A549 treated with DMSO at 1 μM for 4 hours (cell line): ENCODE data around the gene PTPN9. TPM values are rescaled to one million over a fixed set of nuclear protein-coding genes. Genes with fewer than 3 reads are reported as not detected.

ENCODE experiments used
- total RNA-seq: library from RNA; stranded (reverse); fragments of 200-300 nt; extraction: Qiagen RNA extraction; gene quantifications from 5 replicates; pipeline ENCODE4 v1.2.3, GENCODE V29; 2022; ENCODE audit warnings: low read depth

The PTPN9 gene
- total RNA-seq = 39.1 to 52.0 TPM (median 47.4 TPM) in 5 replicates

DNA sequence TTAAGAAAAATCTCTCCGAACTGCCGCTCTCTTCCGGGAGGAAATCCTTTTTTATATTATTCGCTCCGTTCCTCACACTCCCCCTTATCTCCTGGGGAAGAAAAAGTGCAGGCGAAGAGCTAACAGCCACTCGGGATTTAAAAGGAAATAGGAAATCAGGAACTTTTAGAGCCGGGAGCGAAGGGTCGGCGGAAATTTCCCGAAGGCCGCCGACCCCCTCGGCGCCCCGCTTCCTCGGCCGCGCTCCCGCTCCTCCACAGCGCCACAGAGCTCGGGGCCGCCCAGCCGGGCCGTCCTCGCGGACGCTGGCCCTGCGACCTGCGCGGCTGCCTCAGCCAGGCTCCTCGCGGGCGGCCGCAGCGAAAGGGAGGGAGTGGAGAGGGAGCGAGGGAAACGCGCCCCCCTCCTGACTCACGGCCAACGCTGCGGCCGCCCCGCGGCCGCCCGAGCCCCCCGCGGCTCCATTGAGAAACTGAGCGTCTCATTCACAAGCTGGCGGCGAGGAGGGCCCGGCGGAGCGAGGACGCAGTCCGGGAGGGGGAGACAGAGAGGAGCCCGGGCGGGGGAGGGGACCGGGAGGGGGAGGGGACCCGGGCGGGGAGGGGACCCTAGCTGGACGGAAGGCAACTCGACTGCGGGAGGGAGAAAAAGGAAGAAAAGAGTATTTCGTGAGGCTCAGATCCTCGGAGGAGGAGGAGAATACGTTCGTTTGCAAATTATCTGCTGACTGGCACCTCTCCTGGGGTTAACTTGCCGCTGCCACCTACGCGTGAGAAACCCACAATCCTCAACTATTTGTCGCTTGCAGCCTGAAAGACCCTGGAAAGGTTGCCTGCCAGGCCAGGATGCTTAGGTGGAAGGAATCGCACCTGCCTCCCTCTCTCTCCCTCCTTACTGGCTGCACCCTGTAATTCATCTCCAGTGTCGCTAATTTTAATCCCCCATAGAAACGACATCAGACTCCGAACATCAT lies at the start of gene PTPN9:
Gene PTPN9 (minus strand): TSS at position 368 of the 973 bp plus-strand sequence. CDS start 539 bp downstream, outside the sequence.

DNA sequence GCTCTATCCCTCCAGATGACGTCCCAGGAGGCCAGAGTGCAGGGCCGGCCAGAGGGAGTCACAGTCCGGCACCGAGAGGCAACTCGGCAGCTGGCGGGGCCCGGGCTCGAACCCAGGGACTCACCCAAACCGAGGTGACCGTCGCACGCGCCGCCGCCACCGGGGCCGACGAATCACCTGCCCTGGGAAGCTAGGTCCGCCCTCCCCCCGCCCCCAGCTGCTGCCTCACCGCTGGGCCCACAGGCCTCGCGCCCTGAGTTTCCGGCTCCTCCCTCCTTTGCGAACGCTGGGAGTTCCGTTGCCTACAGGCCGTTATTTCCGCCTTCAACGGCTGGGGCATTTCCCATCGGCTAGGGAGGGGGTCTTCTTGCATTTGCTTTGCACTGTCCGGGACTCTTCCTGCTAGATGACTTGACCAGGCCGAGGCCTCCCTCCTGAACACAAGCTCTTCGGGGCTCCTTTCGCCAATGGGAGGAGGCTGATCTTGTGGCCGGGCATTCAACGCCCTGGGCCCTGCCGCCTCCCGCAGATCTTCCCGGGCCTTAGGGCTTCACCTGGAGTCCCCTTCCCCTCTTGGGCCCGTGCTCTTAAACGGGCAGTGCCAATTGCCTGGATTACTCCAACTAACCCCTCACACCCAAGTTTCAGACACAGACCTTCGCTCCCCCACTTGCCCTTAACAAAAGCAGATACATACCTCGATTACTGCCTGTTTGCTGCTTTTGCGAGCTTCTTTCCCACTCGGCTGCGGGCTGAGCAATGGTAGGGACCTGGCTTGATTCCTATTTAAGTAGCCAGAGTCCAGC lies 46.6 kb upstream of the PTPN9 start, which contains the start of gene SNUPN:
Gene SNUPN (minus strand): TSS at position 184 of the 806 bp plus-strand sequence. CDS start 4,674 bp downstream, outside the sequence.

DNA sequence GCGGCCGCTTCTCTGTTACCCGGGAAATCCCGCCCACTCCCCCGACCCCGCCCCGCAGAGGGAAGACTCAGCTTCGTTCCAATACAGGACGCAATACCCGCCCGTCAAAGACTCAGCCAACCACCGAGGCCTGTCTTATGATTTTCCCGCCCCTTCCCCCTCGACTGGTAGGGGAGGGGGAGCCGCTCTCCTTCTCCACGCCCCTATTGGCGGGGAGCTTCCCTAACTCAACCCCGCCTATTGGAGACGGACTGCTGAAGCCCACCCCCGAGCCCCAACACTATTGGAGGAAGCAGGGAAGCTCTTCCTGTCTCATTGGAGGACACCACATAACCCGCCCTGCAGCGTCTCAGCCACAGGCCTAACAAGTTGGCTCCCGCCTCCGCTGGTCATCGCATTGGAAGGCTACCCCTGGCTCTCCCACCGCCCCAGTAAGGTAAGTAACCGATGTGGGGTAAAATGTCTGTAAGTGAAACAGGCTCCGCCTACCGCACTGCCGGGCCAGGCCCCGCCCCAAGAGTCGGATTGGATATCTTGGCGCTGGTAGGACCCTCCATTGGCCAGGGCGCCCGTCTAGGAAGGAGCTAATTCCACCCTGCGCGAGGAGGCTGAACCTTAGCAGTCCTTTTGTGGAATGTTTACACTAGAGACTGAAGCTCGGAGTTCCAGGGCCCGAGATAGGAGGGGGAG lies 127.3 kb downstream of the PTPN9 start, which contains the start of gene SIN3A:
Gene SIN3A (minus strand): TSS at position 17 of the 690 bp plus-strand sequence. CDS start 21,315 bp downstream, outside the sequence.

Other genes starting within 250 kb of the PTPN9 start
- gene COMMD4, start 243.3 kb downstream of the PTPN9 start, total RNA-seq = 163 to 201 TPM (median 176 TPM) in 5 replicates
- gene NEIL1, start 232.3 kb downstream of the PTPN9 start, total RNA-seq = 0.80 to 2.9 TPM (median 2.7 TPM) in 5 replicates
- gene MAN2C1, start 210.7 kb downstream of the PTPN9 start, total RNA-seq = 68.6 to 83.0 TPM (median 80.2 TPM) in 5 replicates
- 29.2 to 38.7 TPM (median 36.8 TPM) in 5 replicates for gene SIN3A, start 127.6 kb downstream of the PTPN9 start, total RNA-seq
- gene SNUPN, start 46.4 kb upstream of the PTPN9 start, total RNA-seq = 30.8 to 33.7 TPM (median 32.2 TPM) in 5 replicates
- gene IMP3, start 60.9 kb upstream of the PTPN9 start, total RNA-seq = 98.0 to 137 TPM (median 128 TPM) in 5 replicates
- 12.9 to 18.5 TPM (median 16.1 TPM) in 5 replicates for gene SNX33, start 68.6 kb upstream of the PTPN9 start, total RNA-seq
- gene CSPG4, start 133.5 kb upstream of the PTPN9 start, total RNA-seq = 0.08 to 0.13 TPM (median 0.11 TPM) in 5 replicates